ENCODE results near the gene ORC3. TPM values are rescaled to one million over a fixed set of nuclear protein-coding genes. Genes with fewer than 3 reads are reported as not detected.

ORC3 gene
- total and polyA plus RNA-seq, 3 experiments from 2014 or later: 31.1 to 34.1 (median 33.5) TPM

DNA sequence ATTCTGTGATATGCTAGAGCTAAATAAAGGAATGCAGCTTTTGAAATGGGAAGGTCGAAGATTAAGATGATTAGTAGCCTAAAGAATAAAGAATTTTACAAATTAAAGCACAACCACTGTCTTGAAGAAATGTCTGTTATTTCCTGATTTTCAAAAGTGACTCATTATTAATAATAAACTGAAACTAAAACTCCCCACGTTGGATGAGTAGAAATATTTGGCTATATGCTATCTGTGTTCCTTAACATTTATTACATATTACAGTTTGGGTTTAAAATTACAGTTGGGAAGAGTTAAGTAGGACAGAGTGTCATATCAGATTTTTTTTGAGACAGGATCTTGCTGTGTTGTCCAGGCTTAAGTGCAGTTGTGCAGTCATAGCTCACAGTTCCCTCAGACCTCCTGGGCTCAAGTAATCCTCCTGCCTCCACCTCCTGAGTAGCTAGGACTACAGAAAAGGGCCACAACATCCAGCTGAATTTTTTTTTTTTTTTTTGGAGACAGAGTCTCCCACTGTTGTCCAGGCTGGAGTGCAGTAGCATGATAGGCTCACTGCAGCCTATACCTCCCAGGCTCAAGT, 65.0 kb downstream of the ORC3 start:
- Histone ChIP-seq H3K36me3 (ENCODE audit: insufficient read depth, low read length) (no peaks in the 10 kb centered on the region), H3K4me3 (ENCODE audit: low read length) (no peak overlapping the region), H3K27me3 (ENCODE audit: insufficient read depth, low read length, poor library complexity, severe bottlenecking) (no peaks in the 10 kb centered on the region), H3K27ac (ENCODE audit: low read depth, low read length) (no peak overlapping the region), H3K4me1 (ENCODE audit: insufficient read depth, low read length) (peaks cover 10% of the 10 kb centered on the region), H3K9me3 (ENCODE audit: low read length) (no peaks in the 10 kb centered on the region)
- Mint-ChIP-seq H3K4me3 (no peak overlapping the region), H3K27ac (peak overlapping the region in 1 of 8 donors; percentile 14), H3K9me3 (no peaks in the 10 kb centered on the region), H3K4me1 (peaks cover 20 to 39% (median 22%) of the 10 kb centered on the region in 3 donors), H3K36me3 (peaks cover 12 to 60% (median 24%) of the 10 kb centered on the region in 3 donors), H3K27me3 (no peaks in the 10 kb centered on the region)
- DNase-seq: no peak
- ChIA-PET POLR2A (interaction anchor here (0.5 kb wide), 1 partner anchor 44 kb away, joined by 4 read pairs; no protein-coding TSS in a partner anchor), CTCF (no interaction called here)

DNA sequence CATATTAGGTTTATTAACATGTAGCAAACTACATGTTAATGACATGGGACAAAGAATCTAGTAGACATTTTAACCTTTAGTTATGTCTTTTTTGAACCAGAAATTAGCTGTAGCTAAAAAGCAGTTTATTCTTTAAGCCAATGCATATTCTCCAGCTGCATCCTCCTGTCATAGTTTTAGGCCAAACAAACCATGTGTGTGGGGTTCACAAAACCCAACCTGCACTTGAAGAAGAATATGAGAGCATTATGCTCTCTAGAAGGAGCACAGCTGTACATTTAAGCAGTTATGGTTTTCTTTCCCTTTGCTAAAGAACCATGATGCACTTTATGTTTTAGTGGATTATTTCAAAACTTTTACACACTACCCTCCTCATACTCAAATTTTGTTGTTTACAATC, 65.9 kb downstream of the ORC3 start:
- Histone ChIP-seq H3K27ac (ENCODE audit: low read depth, low read length) (no peak overlapping the region), H3K36me3 (ENCODE audit: insufficient read depth, low read length) (no peaks in the 10 kb centered on the region), H3K27me3 (ENCODE audit: insufficient read depth, low read length, poor library complexity, severe bottlenecking) (no peaks in the 10 kb centered on the region), H3K4me3 (ENCODE audit: low read length) (no peak overlapping the region), H3K4me1 (ENCODE audit: insufficient read depth, low read length) (peaks cover 10% of the 10 kb centered on the region), H3K9me3 (ENCODE audit: low read length) (no peaks in the 10 kb centered on the region)
- Mint-ChIP-seq H3K9me3 (no peaks in the 10 kb centered on the region), H3K27ac (no peak overlapping the region), H3K4me3 (no peak overlapping the region), H3K4me1 (peaks cover 20 to 39% (median 22%) of the 10 kb centered on the region in 3 donors), H3K27me3 (no peaks in the 10 kb centered on the region), H3K36me3 (peaks cover 12 to 66% (median 24%) of the 10 kb centered on the region in 3 donors)
- DNase-seq: no peak
- POLR2A ChIA-PET: interaction anchor here (0.5 kb wide), 1 partner anchor 44 kb away, joined by 4 read pairs; no protein-coding TSS in a partner anchor
- CTCF ChIA-PET: no interaction called here

DNA sequence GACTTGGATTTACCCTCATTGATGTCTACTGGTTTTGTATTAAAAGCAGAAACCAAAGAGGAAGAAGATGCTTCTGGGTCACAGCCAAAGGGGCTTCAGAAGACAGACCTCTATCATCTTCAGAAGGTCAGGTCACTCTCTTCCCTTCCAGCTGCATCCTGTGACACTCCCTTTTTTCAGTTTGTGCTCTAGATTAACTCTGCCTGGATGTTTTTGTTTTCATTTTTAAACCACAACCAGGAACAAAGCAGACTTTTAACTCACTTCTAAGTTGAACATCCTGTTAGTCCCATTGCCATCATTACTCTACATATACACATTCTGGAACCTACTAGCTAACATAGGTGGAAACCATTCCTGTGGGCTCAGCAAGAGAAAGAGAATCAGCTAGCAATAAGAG, 66.9 kb downstream of the ORC3 start:
- Mint-ChIP-seq H3K4me1 (peaks cover 20 to 39% (median 22%) of the 10 kb centered on the region in 3 donors), H3K27ac (peak overlapping the region in 5 of 8 donors; percentile 7 to 60 (median 11)), H3K27me3 (no peaks in the 10 kb centered on the region), H3K9me3 (no peaks in the 10 kb centered on the region), H3K36me3 (peaks cover 12 to 68% (median 24%) of the 10 kb centered on the region in 3 donors), H3K4me3 (no peak overlapping the region)
- H3K9me3 ChIP-seq (ENCODE audit: low read length): no peaks in the 10 kb centered on the region
- peaks cover 10% of the 10 kb centered on the region for H3K4me1 ChIP-seq (ENCODE audit: insufficient read depth, low read length)
- CTCF ChIA-PET: interaction anchor here (1.1 kb wide), 1 partner anchor 17 kb away, joined by 3 read pairs; no protein-coding TSS in a partner anchor
- H3K27ac ChIP-seq (ENCODE audit: low read depth, low read length): no peak overlapping the region
- no peaks in the 10 kb centered on the region for H3K27me3 ChIP-seq (ENCODE audit: insufficient read depth, low read length, poor library complexity, severe bottlenecking)
- no peaks in the 10 kb centered on the region for H3K36me3 ChIP-seq (ENCODE audit: insufficient read depth, low read length)
- peak in 1 of 5 donors; percentile 11 for DNase-seq
- no peak overlapping the region for H3K4me3 ChIP-seq (ENCODE audit: low read length)
- POLR2A ChIA-PET: interaction anchor here (0.7 kb wide), 1 partner anchor 62 kb away, joined by 3 read pairs; no protein-coding TSS in a partner anchor

DNA sequence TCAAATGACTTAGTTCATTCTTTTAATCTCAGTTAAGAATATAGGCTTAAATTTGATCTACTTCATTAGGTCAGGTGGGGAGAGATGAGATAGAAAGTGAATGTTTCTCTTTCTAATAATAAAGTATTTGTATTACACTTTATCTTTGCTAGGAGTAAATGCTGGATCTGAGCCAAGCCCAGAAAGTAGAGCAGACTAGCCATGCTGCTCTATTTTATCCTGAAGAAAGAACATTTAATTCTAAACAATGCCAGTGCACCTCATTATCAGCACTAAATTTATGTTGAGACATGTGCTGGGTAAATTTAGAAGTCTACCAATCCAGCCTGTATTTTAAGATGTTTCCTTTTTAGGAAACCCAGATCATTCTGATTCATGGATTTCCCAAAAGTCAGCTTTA, 68.6 kb downstream of the ORC3 start:
- CTCF ChIA-PET: no interaction called here
- Histone ChIP-seq H3K9me3 (ENCODE audit: low read length) (no peaks in the 10 kb centered on the region), H3K27me3 (ENCODE audit: insufficient read depth, low read length, poor library complexity, severe bottlenecking) (no peaks in the 10 kb centered on the region), H3K36me3 (ENCODE audit: insufficient read depth, low read length) (no peaks in the 10 kb centered on the region), H3K27ac (ENCODE audit: low read depth, low read length) (no peak overlapping the region), H3K4me1 (ENCODE audit: insufficient read depth, low read length) (peaks cover 10% of the 10 kb centered on the region), H3K4me3 (ENCODE audit: low read length) (no peak overlapping the region)
- no peaks in the 10 kb centered on the region for H3K9me3 Mint-ChIP-seq
- H3K4me1 Mint-ChIP-seq: peaks cover 16 to 29% (median 17%) of the 10 kb centered on the region in 3 donors
- DNase-seq: no peak
- no peaks in the 10 kb centered on the region for H3K27me3 Mint-ChIP-seq
- H3K27ac Mint-ChIP-seq: no peak overlapping the region
- no peak overlapping the region for H3K4me3 Mint-ChIP-seq
- POLR2A ChIA-PET: no interaction called here
- H3K36me3 Mint-ChIP-seq: peaks cover 12 to 68% (median 18%) of the 10 kb centered on the region in 3 donors

DNA sequence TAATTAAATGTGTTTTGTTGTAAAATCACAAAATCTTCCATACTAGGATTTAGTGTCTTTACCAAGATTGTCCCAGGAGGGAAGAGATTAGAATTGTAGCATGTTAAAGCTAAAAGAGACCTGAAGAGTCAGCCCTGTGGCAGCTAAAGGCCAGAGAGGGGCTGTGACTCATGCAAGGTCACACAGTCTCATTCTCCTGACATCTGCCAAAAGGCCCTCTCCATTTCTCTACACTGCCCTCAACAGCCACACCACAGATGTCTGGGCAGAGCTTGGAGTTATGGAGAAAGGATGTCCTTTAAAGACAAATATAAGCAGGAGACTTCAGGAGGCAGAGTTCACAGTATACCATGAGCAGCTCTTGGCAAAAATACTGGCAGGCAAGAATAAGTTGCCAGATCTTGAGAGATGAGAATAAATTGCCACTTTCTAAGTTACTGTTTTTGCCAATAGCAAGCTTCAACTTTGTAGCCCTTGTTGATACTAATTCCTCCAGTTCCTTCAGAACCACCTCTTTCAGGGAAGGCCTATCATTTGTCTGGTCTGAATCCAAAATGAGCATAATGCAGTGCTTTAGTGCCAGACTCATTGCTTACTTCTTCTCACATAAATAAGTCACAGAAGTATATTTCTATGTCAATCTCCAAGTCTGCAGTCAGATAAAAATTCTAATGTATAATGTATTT, 70.4 kb downstream of the ORC3 start:
- Mint-ChIP-seq H3K27me3 (no peaks in the 10 kb centered on the region), H3K27ac (peak overlapping the region in 1 of 8 donors; percentile 5), H3K4me1 (peaks cover 13 to 18% (median 14%) of the 10 kb centered on the region in 3 donors), H3K4me3 (no peak overlapping the region), H3K36me3 (peaks cover 0 to 57% (median 11%) of the 10 kb centered on the region in 3 donors), H3K9me3 (no peaks in the 10 kb centered on the region)
- no peaks in the 10 kb centered on the region for H3K36me3 ChIP-seq (ENCODE audit: insufficient read depth, low read length)
- H3K4me3 ChIP-seq (ENCODE audit: low read length): no peak overlapping the region
- POLR2A ChIA-PET: no interaction called here
- H3K4me1 ChIP-seq (ENCODE audit: insufficient read depth, low read length): peaks cover 10% of the 10 kb centered on the region
- no peak for DNase-seq
- no peaks in the 10 kb centered on the region for H3K27me3 ChIP-seq (ENCODE audit: insufficient read depth, low read length, poor library complexity, severe bottlenecking)
- no peaks in the 10 kb centered on the region for H3K9me3 ChIP-seq (ENCODE audit: low read length)
- H3K27ac ChIP-seq (ENCODE audit: low read depth, low read length): no peak overlapping the region
- CTCF ChIA-PET: no interaction called here

DNA sequence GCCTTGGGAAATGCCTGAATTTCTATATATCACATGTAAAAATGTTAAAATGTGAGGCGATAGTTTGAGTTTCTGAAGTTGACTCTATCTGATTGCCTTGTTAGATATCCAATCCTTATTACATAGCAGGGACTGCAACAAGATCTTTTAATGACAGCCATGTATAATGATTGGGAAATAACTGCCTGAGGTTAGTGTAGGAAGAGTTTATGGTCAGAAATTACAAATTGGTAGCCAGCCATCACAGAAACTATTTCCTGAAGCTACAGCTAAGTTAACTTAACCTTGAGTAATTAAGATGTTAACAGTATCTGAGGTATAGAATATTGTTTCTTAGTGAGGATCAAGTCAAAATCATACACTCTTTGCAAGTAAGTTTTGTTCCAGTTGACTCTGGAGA, 71.1 kb downstream of the ORC3 start:
- H3K27ac Mint-ChIP-seq: peak overlapping the region in 3 of 8 donors; percentile 5 to 53 (median 19)
- peaks cover 10% of the 10 kb centered on the region for H3K4me1 ChIP-seq (ENCODE audit: insufficient read depth, low read length)
- ChIA-PET POLR2A (no interaction called here), CTCF (no interaction called here)
- peaks cover 13 to 18% (median 14%) of the 10 kb centered on the region in 3 donors for H3K4me1 Mint-ChIP-seq
- no peak for DNase-seq
- no peaks in the 10 kb centered on the region for H3K27me3 ChIP-seq (ENCODE audit: insufficient read depth, low read length, poor library complexity, severe bottlenecking)
- H3K4me3 ChIP-seq (ENCODE audit: low read length): no peak overlapping the region
- H3K9me3 Mint-ChIP-seq: no peaks in the 10 kb centered on the region
- no peaks in the 10 kb centered on the region for H3K9me3 ChIP-seq (ENCODE audit: low read length)
- no peaks in the 10 kb centered on the region for H3K27me3 Mint-ChIP-seq
- H3K36me3 Mint-ChIP-seq: peaks cover 0 to 61% (median 11%) of the 10 kb centered on the region in 3 donors
- no peak overlapping the region for H3K27ac ChIP-seq (ENCODE audit: low read depth, low read length)
- H3K36me3 ChIP-seq (ENCODE audit: insufficient read depth, low read length): no peaks in the 10 kb centered on the region
- no peak overlapping the region for H3K4me3 Mint-ChIP-seq

DNA sequence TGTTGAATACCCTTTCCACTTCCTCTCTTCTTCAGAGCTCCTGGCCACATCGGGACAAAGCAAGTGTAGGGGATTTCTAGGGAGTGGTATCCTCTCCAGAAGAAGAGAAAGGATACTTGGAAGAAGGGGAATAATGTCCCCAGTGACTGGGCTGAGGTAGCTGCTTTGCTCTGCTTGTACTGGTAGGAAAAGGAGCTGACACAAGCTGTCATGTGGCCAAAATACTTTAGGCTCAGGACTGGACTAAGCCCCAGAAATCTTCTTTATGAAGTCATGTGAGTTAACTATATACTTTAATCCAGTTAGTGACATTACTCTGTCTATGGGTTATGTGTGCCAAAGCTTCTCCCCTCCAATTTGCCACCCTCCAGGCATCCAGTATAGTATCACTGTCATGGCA, 71.6 kb downstream of the ORC3 start:
- CTCF ChIA-PET: no interaction called here

DNA sequence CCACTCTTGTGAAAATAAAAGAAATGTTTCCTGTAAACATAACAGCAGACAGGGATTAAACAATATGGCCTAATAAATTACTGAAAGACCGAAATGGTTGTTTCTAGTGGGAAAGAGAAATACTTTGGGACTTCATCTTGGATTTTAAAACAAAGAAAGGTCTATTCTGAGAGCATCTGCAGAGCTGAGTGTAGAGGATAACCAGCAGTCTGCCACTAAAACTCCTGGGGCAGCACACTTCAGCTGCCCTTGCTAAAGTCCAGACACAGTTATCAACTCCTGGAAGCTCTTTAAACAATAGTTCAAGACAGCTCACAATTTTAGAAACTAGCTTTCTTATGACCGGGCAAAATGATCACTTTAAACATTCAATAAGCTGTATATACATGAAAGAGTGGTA, 73.5 kb downstream of the ORC3 start:
- Mint-ChIP-seq H3K4me3 (no peak overlapping the region), H3K27me3 (no peaks in the 10 kb centered on the region), H3K4me1 (peaks cover 0 to 5% (median 0%) of the 10 kb centered on the region in 3 donors), H3K9me3 (no peaks in the 10 kb centered on the region), H3K27ac (peak overlapping the region in 4 of 8 donors; percentile 13 to 85 (median 54)), H3K36me3 (peaks cover 3 to 58% (median 15%) of the 10 kb centered on the region in 3 donors)
- Histone ChIP-seq H3K27ac (ENCODE audit: low read depth, low read length) (no peak overlapping the region), H3K36me3 (ENCODE audit: insufficient read depth, low read length) (no peaks in the 10 kb centered on the region), H3K27me3 (ENCODE audit: insufficient read depth, low read length, poor library complexity, severe bottlenecking) (no peaks in the 10 kb centered on the region), H3K9me3 (ENCODE audit: low read length) (no peaks in the 10 kb centered on the region), H3K4me3 (ENCODE audit: low read length) (no peak overlapping the region), H3K4me1 (ENCODE audit: insufficient read depth, low read length) (no peaks in the 10 kb centered on the region)
- DNase-seq: no peak
- ChIA-PET CTCF (no interaction called here), POLR2A (no interaction called here)

More for the DNA sequence above, 71.6 kb downstream of the ORC3 start:
- H3K4me1 Mint-ChIP-seq: peaks cover 11 to 17% (median 13%) of the 10 kb centered on the region in 3 donors
- Histone ChIP-seq H3K27ac (ENCODE audit: low read depth, low read length) (no peak overlapping the region), H3K36me3 (ENCODE audit: insufficient read depth, low read length) (no peaks in the 10 kb centered on the region), H3K9me3 (ENCODE audit: low read length) (no peaks in the 10 kb centered on the region), H3K27me3 (ENCODE audit: insufficient read depth, low read length, poor library complexity, severe bottlenecking) (no peaks in the 10 kb centered on the region), H3K4me3 (ENCODE audit: low read length) (no peak overlapping the region), H3K4me1 (ENCODE audit: insufficient read depth, low read length) (peaks cover 9% of the 10 kb centered on the region)
- peaks cover 0 to 60% (median 11%) of the 10 kb centered on the region in 3 donors for H3K36me3 Mint-ChIP-seq
- POLR2A ChIA-PET: no interaction called here
- no peak for DNase-seq
- no peak overlapping the region for H3K4me3 Mint-ChIP-seq
- H3K9me3 Mint-ChIP-seq: no peaks in the 10 kb centered on the region
- H3K27ac Mint-ChIP-seq: peak overlapping the region in 4 of 8 donors; percentile 5 to 84 (median 36)
- H3K27me3 Mint-ChIP-seq: no peaks in the 10 kb centered on the region

Data from CD8-positive, alpha-beta memory T cell (primary cell).